Tibial nerve (tissue), 4 donors: ENCODE data around the gene PCLO.

Experiments
- EP300 ChIP-seq, 2 donors: sonication (generic); formaldehyde crosslinking; IDR thresholded peaks; one replicate each; pipeline ENCODE4 v1.6.1; 2017; ENCODE audit warnings: antibody characterized with exemption in 2 of 2, mild to moderate bottlenecking in 1 of 2
- POLR2A ChIP-seq, 2 donors: fragments of 450-650 bp; IDR thresholded peaks; one replicate each; pipeline ENCODE4 v1.6.1; 2017; ENCODE audit warnings: antibody characterized with exemption in 2 of 2, mild to moderate bottlenecking in 2 of 2, moderate library complexity in 2 of 2
- TF ChIP-seq, protein P1 (sequence below), 5 experiments: fragments of 200-600 bp in 3 of 5; fragments of 450-650 bp in 2 of 5; sonication (generic) in 3 of 5; IDR thresholded peaks; one replicate each; pipeline ENCODE4 v1.5.1; 2016 to 2019; ENCODE audit warnings: antibody characterized with exemption in 5 of 5, mild to moderate bottlenecking in 3 of 5, moderate library complexity in 2 of 5

- TF ChIP-seq, protein P1, sequence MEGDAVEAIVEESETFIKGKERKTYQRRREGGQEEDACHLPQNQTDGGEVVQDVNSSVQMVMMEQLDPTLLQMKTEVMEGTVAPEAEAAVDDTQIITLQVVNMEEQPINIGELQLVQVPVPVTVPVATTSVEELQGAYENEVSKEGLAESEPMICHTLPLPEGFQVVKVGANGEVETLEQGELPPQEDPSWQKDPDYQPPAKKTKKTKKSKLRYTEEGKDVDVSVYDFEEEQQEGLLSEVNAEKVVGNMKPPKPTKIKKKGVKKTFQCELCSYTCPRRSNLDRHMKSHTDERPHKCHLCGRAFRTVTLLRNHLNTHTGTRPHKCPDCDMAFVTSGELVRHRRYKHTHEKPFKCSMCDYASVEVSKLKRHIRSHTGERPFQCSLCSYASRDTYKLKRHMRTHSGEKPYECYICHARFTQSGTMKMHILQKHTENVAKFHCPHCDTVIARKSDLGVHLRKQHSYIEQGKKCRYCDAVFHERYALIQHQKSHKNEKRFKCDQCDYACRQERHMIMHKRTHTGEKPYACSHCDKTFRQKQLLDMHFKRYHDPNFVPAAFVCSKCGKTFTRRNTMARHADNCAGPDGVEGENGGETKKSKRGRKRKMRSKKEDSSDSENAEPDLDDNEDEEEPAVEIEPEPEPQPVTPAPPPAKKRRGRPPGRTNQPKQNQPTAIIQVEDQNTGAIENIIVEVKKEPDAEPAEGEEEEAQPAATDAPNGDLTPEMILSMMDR (IDR thresholded peaks at IDR 0.05) = no peak
- TF ChIP-seq EP300 (IDR thresholded peaks at IDR 0.05) = no peak
- no peak for TF ChIP-seq POLR2A (IDR thresholded peaks at IDR 0.05)
Measured at GRCh38 chr7:82722946-82723345, 439.7 kb downstream of the PCLO start.
